ENCODE measurements around the gene ERC2.

DNA sequence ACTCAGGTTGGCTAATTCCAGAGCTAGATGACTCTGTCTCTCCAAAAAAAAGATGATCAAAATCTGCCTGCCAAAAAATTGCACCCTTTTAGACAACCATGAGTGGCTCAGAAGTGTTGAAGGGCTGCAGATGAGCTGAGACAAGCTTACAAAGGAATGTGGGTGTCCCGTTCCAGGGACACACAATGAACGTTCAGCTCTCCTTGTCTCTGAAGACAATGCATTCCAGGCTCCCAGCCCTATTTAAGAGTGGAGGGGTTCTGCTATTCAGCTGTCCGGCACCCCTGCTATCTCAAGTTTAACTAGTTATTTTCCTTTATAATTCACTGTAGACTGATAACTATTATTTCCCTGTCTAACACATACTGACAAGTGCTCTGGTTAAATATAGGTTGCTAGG, 626.1 kb downstream of the ERC2 start:
- no peak for TF ChIP-seq SALL2 (tag by site-specific recombination; IDR thresholded peaks at IDR 0.05; ENCODE audit: borderline replicate concordance)
- no peak for TF ChIP-seq CTCF (tag by site-specific recombination; IDR thresholded peaks at IDR 0.05)
- TF ChIP-seq ZNF274 (IDR thresholded peaks at IDR 0.05; ENCODE audit: low read length), result no peak
- TF ChIP-seq ZNF274 (tag by site-specific recombination; IDR thresholded peaks at IDR 0.05; ENCODE audit: borderline replicate concordance), result no peak
- TF ChIP-seq ZNF777 (tag by site-specific recombination; IDR thresholded peaks at IDR 0.05; ENCODE audit: borderline replicate concordance), result no peak
- no peak for TF ChIP-seq ZFP69B (tag by site-specific recombination; IDR thresholded peaks at IDR 0.05)
- no peak for TF ChIP-seq ZSCAN23 (tag by site-specific recombination; IDR thresholded peaks at IDR 0.05)
- TF ChIP-seq, protein P1, sequence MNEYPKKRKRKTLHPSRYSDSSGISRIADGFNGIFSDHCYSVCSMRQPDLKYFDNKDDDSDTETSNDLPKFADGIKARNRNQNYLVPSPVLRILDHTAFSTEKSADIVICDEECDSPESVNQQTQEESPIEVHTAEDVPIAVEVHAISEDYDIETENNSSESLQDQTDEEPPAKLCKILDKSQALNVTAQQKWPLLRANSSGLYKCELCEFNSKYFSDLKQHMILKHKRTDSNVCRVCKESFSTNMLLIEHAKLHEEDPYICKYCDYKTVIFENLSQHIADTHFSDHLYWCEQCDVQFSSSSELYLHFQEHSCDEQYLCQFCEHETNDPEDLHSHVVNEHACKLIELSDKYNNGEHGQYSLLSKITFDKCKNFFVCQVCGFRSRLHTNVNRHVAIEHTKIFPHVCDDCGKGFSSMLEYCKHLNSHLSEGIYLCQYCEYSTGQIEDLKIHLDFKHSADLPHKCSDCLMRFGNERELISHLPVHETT (tag by site-specific recombination; IDR thresholded peaks at IDR 0.05), result no peak
- no peak for TF ChIP-seq PRDM1 (tag by site-specific recombination; IDR thresholded peaks at IDR 0.05)
- TF ChIP-seq HOXA7 (CRISPR knock-in tag; IDR thresholded peaks at IDR 0.05; ENCODE audit: borderline replicate concordance), result no peak

Measured in HEK293 (cell line).